ENCODE measurements around the gene RTF1. TPM values are rescaled to one million over a fixed set of nuclear protein-coding genes. Genes with fewer than 3 reads are reported as not detected.
"Not testable (repeated sequence)": the region's sequence is repeated elsewhere in the genome, so short reads cannot be mapped to it uniquely, and the experiment has no call there.

Gene RTF1
- total RNA-seq, 4 donors from 2014 or later, result 15.2 to 33.0 (median 23.8) TPM

DNA sequence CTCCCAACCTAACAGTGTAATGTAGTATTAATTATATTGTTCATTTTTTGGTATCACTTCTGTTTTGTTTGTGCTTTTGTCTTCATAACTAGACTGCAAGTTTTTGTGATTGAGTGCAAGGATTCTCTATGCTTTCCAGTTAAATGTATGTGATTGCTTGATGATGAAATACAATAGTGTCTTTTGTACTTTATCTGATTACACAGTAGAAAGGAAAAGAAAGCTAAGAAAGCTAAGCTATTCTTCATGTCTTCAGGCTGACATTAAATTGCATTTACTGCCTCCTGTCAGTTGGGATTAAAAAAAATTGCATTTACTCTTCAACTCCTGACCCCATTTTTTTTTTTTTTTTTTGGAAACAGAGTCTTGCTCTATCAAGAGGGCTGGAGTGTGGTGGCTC lies 28.5 kb downstream of the RTF1 start:
- H3K36me3 ChIP-seq, result peaks cover 0 to 27% (median 0%) of the 10 kb centered on the region in 3 donors
- no peaks in the 10 kb centered on the region for H3K9me3 ChIP-seq
- H3K27me3 ChIP-seq, result no peaks in the 10 kb centered on the region
- no peaks in the 10 kb centered on the region for H3K4me1 ChIP-seq
- DNase-seq, result no peak
- H3K4me3 ChIP-seq, result no peak overlapping the region
- no peak overlapping the region for H3K27ac ChIP-seq
- TF ChIP-seq CTCF (IDR thresholded peaks at IDR 0.05) (no peak), POLR2A (IDR thresholded peaks at IDR 0.05) (no peak)

DNA sequence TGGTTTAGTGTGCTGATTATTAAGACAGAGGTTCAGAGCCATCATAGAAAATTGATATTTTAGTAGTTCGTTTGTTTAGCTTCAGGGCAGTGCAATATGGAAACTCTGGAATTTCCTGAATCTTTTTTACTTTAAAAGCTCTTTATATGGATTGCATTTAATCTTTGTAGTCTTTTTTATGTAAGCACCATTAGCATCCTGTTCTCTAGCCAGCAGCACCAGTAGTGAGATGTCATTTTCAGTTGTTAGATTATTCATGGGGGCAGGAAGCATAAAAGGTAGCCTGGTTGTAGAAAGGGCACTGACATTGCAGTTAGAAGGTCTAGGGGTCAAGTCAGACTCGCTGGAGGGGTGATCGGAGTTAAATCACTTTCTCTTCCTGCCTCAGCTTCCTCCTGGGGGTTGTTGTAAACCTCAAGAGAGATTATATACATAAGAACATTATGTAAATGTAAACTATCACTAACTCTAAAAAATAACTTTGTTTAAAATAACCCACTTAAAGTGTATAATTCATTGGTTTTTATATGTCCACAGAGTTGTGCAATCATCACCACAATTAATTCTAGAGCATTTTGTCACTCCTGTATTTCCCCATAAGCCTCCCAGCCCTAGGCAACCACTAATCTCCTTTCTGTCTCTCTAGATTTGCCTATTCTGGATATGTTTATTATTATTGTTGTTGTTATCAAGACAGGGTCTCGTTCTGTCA lies 45.3 kb downstream of the RTF1 start:
- no peak for DNase-seq
- no peaks in the 10 kb centered on the region for H3K4me1 ChIP-seq
- H3K36me3 ChIP-seq, result peaks cover 0 to 63% (median 3%) of the 10 kb centered on the region in 3 donors
- no peaks in the 10 kb centered on the region for H3K9me3 ChIP-seq
- no peak for TF ChIP-seq POLR2A (IDR thresholded peaks at IDR 0.05)
- no peak for TF ChIP-seq CTCF (IDR thresholded peaks at IDR 0.05)
- H3K27ac ChIP-seq, result no peak overlapping the region
- H3K27me3 ChIP-seq, result no peaks in the 10 kb centered on the region
- no peak overlapping the region for H3K4me3 ChIP-seq

- no peaks in the 10 kb centered on the region for H3K4me1 ChIP-seq
- H3K27me3 ChIP-seq, result no peaks in the 10 kb centered on the region
- H3K36me3 ChIP-seq, result peaks cover 0 to 62% (median 0%) of the 10 kb centered on the region in 3 donors
- no peak overlapping the region for H3K27ac ChIP-seq
- TF ChIP-seq POLR2A (IDR thresholded peaks at IDR 0.05), result no peak
- TF ChIP-seq CTCF (IDR thresholded peaks at IDR 0.05), result no peak
- H3K9me3 ChIP-seq, result no peaks in the 10 kb centered on the region
- no peak overlapping the region for H3K4me3 ChIP-seq
- peak in 1 of 3 donors; percentile 17 for DNase-seq
Measured at GRCh38 chr15:41464889-41465580, 48.1 kb downstream of the RTF1 start.

DNA sequence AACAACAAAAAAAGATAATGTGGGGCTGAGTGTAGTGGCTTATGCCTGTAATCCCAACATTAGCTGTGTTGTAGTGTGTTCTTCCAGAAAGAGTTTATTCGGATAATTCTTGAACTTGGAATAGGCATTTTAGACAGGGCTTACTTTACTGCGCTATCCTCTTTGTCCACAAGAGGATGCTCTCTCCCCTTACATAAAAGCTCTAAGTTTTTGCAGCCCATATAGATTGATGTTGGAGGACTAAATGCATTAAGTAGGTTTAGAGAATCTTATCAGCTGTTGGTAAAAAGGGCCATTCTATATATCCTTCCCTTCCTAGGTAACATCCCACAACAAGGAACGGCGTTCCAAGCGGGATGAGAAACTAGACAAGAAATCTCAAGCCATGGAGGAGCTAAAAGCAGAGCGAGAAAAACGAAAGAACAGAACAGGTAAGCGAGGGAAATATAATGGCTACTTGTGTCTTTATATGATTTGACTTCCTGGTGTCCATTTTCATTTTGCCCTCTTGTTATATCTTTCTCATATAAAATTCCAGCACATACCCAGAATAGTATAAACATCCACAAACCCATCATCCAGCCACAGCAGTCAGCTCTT lies 49.0 kb downstream of the RTF1 start:
- H3K4me1 ChIP-seq, result no peaks in the 10 kb centered on the region
- no peak overlapping the region for H3K27ac ChIP-seq
- peak; percentile 25 to 98 (median 90) for TF ChIP-seq CTCF (IDR thresholded peaks at IDR 0.05)
- TF ChIP-seq POLR2A (IDR thresholded peaks at IDR 0.05), result no peak
- DNase-seq, result peak in 1 of 3 donors; percentile 44
- H3K9me3 ChIP-seq, result no peaks in the 10 kb centered on the region
- peaks cover 0 to 70% (median 0%) of the 10 kb centered on the region in 3 donors for H3K36me3 ChIP-seq
- no peaks in the 10 kb centered on the region for H3K27me3 ChIP-seq
- H3K4me3 ChIP-seq, result no peak overlapping the region

- peaks cover 0 to 72% (median 0%) of the 10 kb centered on the region in 3 donors for H3K36me3 ChIP-seq
- DNase-seq, result no peak
- no peak overlapping the region for H3K4me3 ChIP-seq
- no peaks in the 10 kb centered on the region for H3K27me3 ChIP-seq
- no peak overlapping the region for H3K27ac ChIP-seq
- TF ChIP-seq POLR2A (IDR thresholded peaks at IDR 0.05) (no peak), CTCF (IDR thresholded peaks at IDR 0.05) (no peak)
- no peaks in the 10 kb centered on the region for H3K4me1 ChIP-seq
- no peaks in the 10 kb centered on the region for H3K9me3 ChIP-seq
Measured at GRCh38 chr15:41466711-41467110, 49.8 kb downstream of the RTF1 start.

GRCh38 chr15:41469644-41470043 lies 52.7 kb downstream of the RTF1 start:
- H3K27me3 ChIP-seq, H3K4me3 ChIP-seq, H3K27ac ChIP-seq, H3K4me1 ChIP-seq, DNase-seq, H3K9me3 ChIP-seq: not testable (repeated sequence)
- peaks cover 0 to 83% (median 0%) of the 10 kb centered on the region in 3 donors for H3K36me3 ChIP-seq

Measured in Peyer's patch (tissue), 4 donors.